HTERT RPE-1 (cell line): Measurements from ENCODE around the gene CHIC2.
"Not testable (repeated sequence)": the region's sequence is repeated elsewhere in the genome, so short reads cannot be mapped to it uniquely, and the experiment has no call there.

Experiments
- in situ Hi-C: fragments of 300-500 bp; cut with MboI; formaldehyde crosslinking; loops from 4 replicates; pipeline ENCODE4 v1.14.3; 2020; ENCODE audit warnings: low sequenced_read_pairs

Gene CHIC2

GRCh38 chr4:54064317-54065111 lies at the start of gene CHIC2:
Gene CHIC2 (minus strand): TSS chr4:54064605. CDS start chr4:54064300, 305 bp downstream.
- in situ Hi-C loops = no loop called here

- in situ Hi-C loops = not testable (repeated sequence)
These were observed 48.8 kb upstream of the CHIC2 start for GRCh38 chr4:54113206-54113605.

- in situ Hi-C loops = no loop called here
These were observed 45.6 kb upstream of the CHIC2 start for GRCh38 chr4:54110019-54110416.

GRCh38 chr4:54109241-54110018 lies 45.0 kb upstream of the CHIC2 start:
- in situ Hi-C loops = no loop called here

GRCh38 chr4:54107951-54108748 lies 43.7 kb upstream of the CHIC2 start:
- in situ Hi-C loops = no loop called here

- in situ Hi-C loops = no loop called here
These were observed 40.5 kb upstream of the CHIC2 start for GRCh38 chr4:54104907-54105306.

GRCh38 chr4:54103190-54103574 lies 38.8 kb upstream of the CHIC2 start:
- in situ Hi-C loops = no loop called here

- in situ Hi-C loops = no loop called here
These were observed 38.2 kb upstream of the CHIC2 start for GRCh38 chr4:54102531-54103106.

GRCh38 chr4:54101190-54102041 lies 37.0 kb upstream of the CHIC2 start:
- in situ Hi-C loops = no loop called here

- in situ Hi-C loops = no loop called here
These were observed 36.3 kb upstream of the CHIC2 start for GRCh38 chr4:54100595-54101189.

GRCh38 chr4:54099748-54100574 lies 35.6 kb upstream of the CHIC2 start, which contains the start of gene GSX2:
Gene GSX2 (plus strand): TSS chr4:54100163. CDS start chr4:54100345, 182 bp downstream.
- in situ Hi-C loops = no loop called here

- in situ Hi-C loops = no loop called here
These were observed 34.9 kb upstream of the CHIC2 start for GRCh38 chr4:54099287-54099747.

GRCh38 chr4:54098375-54098774 lies 34.0 kb upstream of the CHIC2 start:
- in situ Hi-C loops = no loop called here

- in situ Hi-C loops = no loop called here
These were observed 32.7 kb upstream of the CHIC2 start for GRCh38 chr4:54097152-54097551.

GRCh38 chr4:54096295-54096962 lies 32.0 kb upstream of the CHIC2 start:
- in situ Hi-C loops = no loop called here

- in situ Hi-C loops = no loop called here
These were observed 30.9 kb upstream of the CHIC2 start for GRCh38 chr4:54095110-54095825.

- in situ Hi-C loops = no loop called here
These were observed 30.0 kb upstream of the CHIC2 start for GRCh38 chr4:54094451-54094850.
